HepG2 (cell line): ENCODE measurements around the gene GRID1.

Experiments
- AGO1 ChIP-seq: fragments of 200-400 bp; formaldehyde crosslinking; IDR thresholded peaks from 2 replicates; pipeline ENCODE4 v1.6.1; 2017; ENCODE audit warnings: mild to moderate bottlenecking, low read depth, low read length, moderate library complexity; ENCODE audit not compliant: poor library complexity, severe bottlenecking
- CHCHD3 ChIP-seq: sonication (generic); formaldehyde crosslinking; IDR thresholded peaks from 2 replicates; pipeline ENCODE4 v1.8.0; 2022; ENCODE audit warnings: mild to moderate bottlenecking, missing genetic modification reagents, moderate library complexity
- PPARG ChIP-seq: conservative IDR thresholded peaks from 2 replicates; pipeline ENCODE4 v1.6.1; 2016; ENCODE audit warnings: missing biosample characterization, missing genetic modification reagents
- RAD51 ChIP-seq: fragments of 450-650 bp; IDR thresholded peaks from 2 replicates; pipeline ENCODE4 v1.6.1; 2016; ENCODE audit warnings: borderline replicate concordance
- SIN3A ChIP-seq: IDR thresholded peaks from 2 replicates; pipeline ENCODE4 v1.6.1; 2011; ENCODE audit warnings: low read depth, mild to moderate bottlenecking, control low read depth, low read length, borderline replicate concordance
- SMC3 ChIP-seq: IDR thresholded peaks from 2 replicates; pipeline ENCODE4 v1.6.1; 2011; ENCODE audit warnings: low read length, improper control_type of control experiment
- ZFYVE20 ChIP-seq: sonication (generic); formaldehyde crosslinking; IDR thresholded peaks from 2 replicates; pipeline ENCODE4 v1.8.0; 2023; ENCODE audit warnings: low read depth, mild to moderate bottlenecking, moderate library complexity, missing genetic modification reagents, borderline replicate concordance
- ZNF382 ChIP-seq: sonication (generic); formaldehyde crosslinking; IDR thresholded peaks from 2 replicates; pipeline ENCODE4 v1.5.0; 2020; ENCODE audit warnings: missing genetic modification reagents, mild to moderate bottlenecking, borderline replicate concordance
- TF ChIP-seq, protein P1 (sequence below): sonication (generic); formaldehyde crosslinking; IDR thresholded peaks from 2 replicates; pipeline ENCODE4 v1.9.0; 2021; ENCODE audit warnings: missing genetic modification reagents, borderline replicate concordance
- TF ChIP-seq, protein P2 (sequence below): sonication (generic); formaldehyde crosslinking; IDR thresholded peaks from 2 replicates; pipeline ENCODE4 v1.5.0; 2020; ENCODE audit warnings: mild to moderate bottlenecking, missing genetic modification reagents, moderate library complexity
- TF ChIP-seq, protein P3 (sequence below), 2 experiments: IDR thresholded peaks; 2 replicates each; pipeline ENCODE4 v1.6.1; 2011 to 2012; ENCODE audit warnings: low read length in 2 of 2, borderline replicate concordance in 1 of 2, low read depth in 1 of 2, mild to moderate bottlenecking in 1 of 2, moderate library complexity in 1 of 2

DNA sequence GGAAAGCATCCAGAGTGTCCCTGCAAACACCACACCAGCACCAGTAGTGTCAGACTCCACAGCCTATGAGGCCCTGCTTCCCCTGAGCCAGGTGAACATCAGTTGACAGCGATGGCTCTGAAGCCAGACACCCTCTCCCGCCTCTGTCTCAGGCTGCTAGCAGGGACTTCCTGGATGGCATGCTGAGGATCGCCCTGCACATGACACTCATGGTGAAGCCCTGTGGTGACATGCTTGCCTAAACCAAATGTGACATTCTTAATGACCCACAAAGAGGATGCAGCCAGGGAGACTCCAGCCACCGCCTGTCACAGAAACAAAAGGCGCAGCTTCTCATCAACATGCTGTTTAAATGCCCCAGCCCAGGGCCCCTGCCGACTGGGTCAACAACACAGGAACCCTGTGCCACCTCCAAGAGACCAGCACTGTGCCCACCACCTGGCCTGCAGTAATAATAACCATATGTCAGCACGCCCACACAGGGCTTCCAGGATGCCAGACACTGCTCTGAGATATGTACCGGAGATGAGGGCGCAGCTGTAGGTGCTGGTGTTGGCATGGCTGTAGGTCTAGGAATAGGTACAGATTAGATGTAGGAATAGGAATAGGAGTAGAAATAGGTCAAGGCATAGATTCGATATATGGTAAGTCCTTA is 81.3 kb downstream of the GRID1 start:
- TF ChIP-seq, protein P1, sequence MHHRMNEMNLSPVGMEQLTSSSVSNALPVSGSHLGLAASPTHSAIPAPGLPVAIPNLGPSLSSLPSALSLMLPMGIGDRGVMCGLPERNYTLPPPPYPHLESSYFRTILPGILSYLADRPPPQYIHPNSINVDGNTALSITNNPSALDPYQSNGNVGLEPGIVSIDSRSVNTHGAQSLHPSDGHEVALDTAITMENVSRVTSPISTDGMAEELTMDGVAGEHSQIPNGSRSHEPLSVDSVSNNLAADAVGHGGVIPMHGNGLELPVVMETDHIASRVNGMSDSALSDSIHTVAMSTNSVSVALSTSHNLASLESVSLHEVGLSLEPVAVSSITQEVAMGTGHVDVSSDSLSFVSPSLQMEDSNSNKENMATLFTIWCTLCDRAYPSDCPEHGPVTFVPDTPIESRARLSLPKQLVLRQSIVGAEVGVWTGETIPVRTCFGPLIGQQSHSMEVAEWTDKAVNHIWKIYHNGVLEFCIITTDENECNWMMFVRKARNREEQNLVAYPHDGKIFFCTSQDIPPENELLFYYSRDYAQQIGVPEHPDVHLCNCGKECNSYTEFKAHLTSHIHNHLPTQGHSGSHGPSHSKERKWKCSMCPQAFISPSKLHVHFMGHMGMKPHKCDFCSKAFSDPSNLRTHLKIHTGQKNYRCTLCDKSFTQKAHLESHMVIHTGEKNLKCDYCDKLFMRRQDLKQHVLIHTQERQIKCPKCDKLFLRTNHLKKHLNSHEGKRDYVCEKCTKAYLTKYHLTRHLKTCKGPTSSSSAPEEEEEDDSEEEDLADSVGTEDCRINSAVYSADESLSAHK: no peak
- TF ChIP-seq, protein P2, sequence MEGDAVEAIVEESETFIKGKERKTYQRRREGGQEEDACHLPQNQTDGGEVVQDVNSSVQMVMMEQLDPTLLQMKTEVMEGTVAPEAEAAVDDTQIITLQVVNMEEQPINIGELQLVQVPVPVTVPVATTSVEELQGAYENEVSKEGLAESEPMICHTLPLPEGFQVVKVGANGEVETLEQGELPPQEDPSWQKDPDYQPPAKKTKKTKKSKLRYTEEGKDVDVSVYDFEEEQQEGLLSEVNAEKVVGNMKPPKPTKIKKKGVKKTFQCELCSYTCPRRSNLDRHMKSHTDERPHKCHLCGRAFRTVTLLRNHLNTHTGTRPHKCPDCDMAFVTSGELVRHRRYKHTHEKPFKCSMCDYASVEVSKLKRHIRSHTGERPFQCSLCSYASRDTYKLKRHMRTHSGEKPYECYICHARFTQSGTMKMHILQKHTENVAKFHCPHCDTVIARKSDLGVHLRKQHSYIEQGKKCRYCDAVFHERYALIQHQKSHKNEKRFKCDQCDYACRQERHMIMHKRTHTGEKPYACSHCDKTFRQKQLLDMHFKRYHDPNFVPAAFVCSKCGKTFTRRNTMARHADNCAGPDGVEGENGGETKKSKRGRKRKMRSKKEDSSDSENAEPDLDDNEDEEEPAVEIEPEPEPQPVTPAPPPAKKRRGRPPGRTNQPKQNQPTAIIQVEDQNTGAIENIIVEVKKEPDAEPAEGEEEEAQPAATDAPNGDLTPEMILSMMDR: no peak
- no peak for TF ChIP-seq RAD51
- TF ChIP-seq ZNF382 (CRISPR knock-in tag): no peak
- TF ChIP-seq CHCHD3 (CRISPR knock-in tag): no peak
- TF ChIP-seq SIN3A: no peak
- no peak for TF ChIP-seq ZFYVE20
- TF ChIP-seq SMC3: no peak
- no peak for TF ChIP-seq PPARG (CRISPR knock-in tag)
- no peak for TF ChIP-seq AGO1
- TF ChIP-seq, protein P3, sequence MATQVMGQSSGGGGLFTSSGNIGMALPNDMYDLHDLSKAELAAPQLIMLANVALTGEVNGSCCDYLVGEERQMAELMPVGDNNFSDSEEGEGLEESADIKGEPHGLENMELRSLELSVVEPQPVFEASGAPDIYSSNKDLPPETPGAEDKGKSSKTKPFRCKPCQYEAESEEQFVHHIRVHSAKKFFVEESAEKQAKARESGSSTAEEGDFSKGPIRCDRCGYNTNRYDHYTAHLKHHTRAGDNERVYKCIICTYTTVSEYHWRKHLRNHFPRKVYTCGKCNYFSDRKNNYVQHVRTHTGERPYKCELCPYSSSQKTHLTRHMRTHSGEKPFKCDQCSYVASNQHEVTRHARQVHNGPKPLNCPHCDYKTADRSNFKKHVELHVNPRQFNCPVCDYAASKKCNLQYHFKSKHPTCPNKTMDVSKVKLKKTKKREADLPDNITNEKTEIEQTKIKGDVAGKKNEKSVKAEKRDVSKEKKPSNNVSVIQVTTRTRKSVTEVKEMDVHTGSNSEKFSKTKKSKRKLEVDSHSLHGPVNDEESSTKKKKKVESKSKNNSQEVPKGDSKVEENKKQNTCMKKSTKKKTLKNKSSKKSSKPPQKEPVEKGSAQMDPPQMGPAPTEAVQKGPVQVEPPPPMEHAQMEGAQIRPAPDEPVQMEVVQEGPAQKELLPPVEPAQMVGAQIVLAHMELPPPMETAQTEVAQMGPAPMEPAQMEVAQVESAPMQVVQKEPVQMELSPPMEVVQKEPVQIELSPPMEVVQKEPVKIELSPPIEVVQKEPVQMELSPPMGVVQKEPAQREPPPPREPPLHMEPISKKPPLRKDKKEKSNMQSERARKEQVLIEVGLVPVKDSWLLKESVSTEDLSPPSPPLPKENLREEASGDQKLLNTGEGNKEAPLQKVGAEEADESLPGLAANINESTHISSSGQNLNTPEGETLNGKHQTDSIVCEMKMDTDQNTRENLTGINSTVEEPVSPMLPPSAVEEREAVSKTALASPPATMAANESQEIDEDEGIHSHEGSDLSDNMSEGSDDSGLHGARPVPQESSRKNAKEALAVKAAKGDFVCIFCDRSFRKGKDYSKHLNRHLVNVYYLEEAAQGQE (IDR thresholded peaks at IDR 0.05; ENCODE audit: borderline replicate concordance in 1 of 2, low read depth in 1 of 2, low read length in 2 of 2): no peak
